Heart right ventricle (tissue), 16 donors: ENCODE results near the gene GATA1. TPM values are rescaled to one million over a fixed set of nuclear protein-coding genes. Genes with fewer than 3 reads are reported as not detected.

Source experiments
- ATAC-seq, 8 donors: fragments of 200-7000 bp; cut with Tn5 transposase; one replicate each; pipeline ENCODE4 v1.9.1; 2020; ENCODE audit warnings: mild to moderate bottlenecking in 8 of 8, moderate library complexity in 8 of 8, moderate number of reproducible peaks in 1 of 8
- DNase-seq, 2 donors: peaks; one replicate each; pipeline ENCODE4 v3.0.0-alpha.2; 2020
- H3K27ac ChIP-seq, 10 donors: fragments of 200-600 bp; sonication (generic) in 2 of 10; one replicate each; pipeline versions ENCODE4 v1.5.0 to v1.8.0; 2020 to 2022; ENCODE audit warnings: mild to moderate bottlenecking in 3 of 10
- H3K27me3 ChIP-seq, 7 donors: fragments of 200-600 bp; one replicate each; pipeline ENCODE4 v1.8.0; 2021 to 2022; ENCODE audit warnings: mild to moderate bottlenecking in 2 of 7
- H3K36me3 ChIP-seq, 9 donors: fragments of 200-600 bp; sonication (generic) in 1 of 9; one replicate each; pipeline versions ENCODE4 v1.5.0 to v1.8.0; 2020 to 2022; ENCODE audit warnings: mild to moderate bottlenecking in 2 of 9
- H3K4me1 ChIP-seq, 9 donors: fragments of 200-600 bp; sonication (generic) in 1 of 9; one replicate each; pipeline versions ENCODE4 v1.5.0 to v1.8.0; 2020 to 2022; ENCODE audit warnings: mild to moderate bottlenecking in 4 of 9
- H3K4me3 ChIP-seq, 10 donors: fragments of 200-600 bp; sonication (generic) in 2 of 10; one replicate each; pipeline versions ENCODE4 v1.5.0 to v1.8.0; 2020 to 2022; ENCODE audit warnings: mild to moderate bottlenecking in 7 of 10, moderate library complexity in 2 of 10
- H3K9me3 ChIP-seq, 11 donors: fragments of 200-600 bp in 10 of 11; sonication (generic) in 2 of 11; one replicate each; pipeline versions ENCODE4 v1.5.0 to v1.8.0; 2013 to 2022; ENCODE audit warnings: mild to moderate bottlenecking in 2 of 11, control low read depth in 1 of 11, moderate library complexity in 1 of 11
- CTCF ChIP-seq, 9 donors: fragments of 200-600 bp; sonication (generic) in 2 of 9; IDR thresholded peaks; one replicate each; pipeline versions ENCODE4 v1.5.0 to v1.8.0; 2021 to 2022; ENCODE audit warnings: antibody characterized with exemption in 9 of 9, mild to moderate bottlenecking in 5 of 9, moderate library complexity in 1 of 9
- WGBS, 2 donors: extraction: QIAGEN DNeasy Blood & Tissue Kit; methylation state at CpG; one replicate each; pipeline ENCODE4 v1.1.7; 2013; ENCODE audit warnings: inconsistent platforms in 1 of 2; 5-methylcytosine and 5-hydroxymethylcytosine counted together
- intact Hi-C, 10 donors: fragments of 100-400 bp; cut with DNase I; formaldehyde crosslinking; loops; one replicate each; pipeline versions ENCODE4 v1.11.1 to v1.14.2; 2022
- polyA plus RNA-seq, 2 donors: library from polyadenylated mRNA; stranded (reverse); fragments of 200-250 nt; gene quantifications; one replicate each; pipeline ENCODE4 v1.2.3, GENCODE V29; 2013
- total RNA-seq, 10 donors: library from RNA; stranded (reverse); fragmentation: NEBNext Ultra II Directional in 3 of 10; extraction: Animal tissue kit (Norgen Biotek cat#: 25700) in 3 of 10; gene quantifications; one replicate each; pipeline versions ENCODE4 v1.2.1 to v1.2.4, GENCODE V29; 2021 to 2023
- donor health status: Arrhythmogenic right ventricular cardiomyopathy.
- donor health status: ischemic (EF 13 %, LVEDD 7.1; RV severe dilation, severe dysfunction).
- donor health status: healthy with polysubstance abuse.
- donor health status: DM: no; HTN: yes; CAD: no.
- donor health status: DM: no; HTN: no; CAD: no.
- donor health status: ischemic (EF 25% LVEDD 6.9; RV normal size, moderate dysfunction).
- donor health status: ischemic (EF 25% LVEDD 5.7; RV mildly dilated, moderate dysfunction).
- donor health status: healthy.
- donor health status: DM: yes; HTN: yes; CAD: no.
- donor health status: Ischemic cardiomyopathy.
- donor health status: ischemic (EF 35%, LVEDD 5.7; RV mildly dilated, moderate dysfunction).
- donor health status: nonischemic (EF 11% LVEDD 7.7; RV severe dilation, severe dysfunction).
- donor health status: DM: yes; HTN: yes; CAD: no.
- donor health status: PGD.
- donor health status: ischemic (EF 29% LVEDD 5.4; RV normal size, mild dysfunction).
- donor health status: nonischemic (EF 23%, LVEDD 6.1; RV moderate dilation, normal function).

The GATA1 gene
- total and polyA plus RNA-seq, 12 donors = 0.07 to 0.25 (median 0.23) TPM; not detected in 9

GRCh38 chrX:48776818-48777439 lies 9.5 kb upstream of the GATA1 start:
- Histone ChIP-seq H3K4me1 (no peaks in the 10 kb centered on the region), H3K27me3 (peaks cover 0 to 31% (median 0%) of the 10 kb centered on the region in 7 donors), H3K27ac (no peak overlapping the region), H3K4me3 (no peak overlapping the region), H3K36me3 (no peaks in the 10 kb centered on the region), H3K9me3 (no peaks in the 10 kb centered on the region)
- DNase-seq = no peak
- no peak for TF ChIP-seq CTCF (IDR thresholded peaks at IDR 0.05)
- ATAC-seq = no peak
- 73 to 80% methylated on average over 12 to 13 of the region's 13 CpGs for WGBS, 2 donors
- intact Hi-C loops = loop anchor here in 1 of 10 donors (10.0 kb wide), 1 partner anchor 58 kb away; the partner anchor contains the start of gene PCSK1N

GRCh38 chrX:48779399-48779798 lies 7.0 kb upstream of the GATA1 start:
- Histone ChIP-seq H3K27ac (no peak overlapping the region), H3K4me1 (no peaks in the 10 kb centered on the region), H3K36me3 (no peaks in the 10 kb centered on the region), H3K27me3 (peaks cover 0 to 26% (median 0%) of the 10 kb centered on the region in 7 donors), H3K9me3 (no peaks in the 10 kb centered on the region), H3K4me3 (no peak overlapping the region)
- intact Hi-C loops = loop anchor here in 1 of 10 donors (10.0 kb wide), 1 partner anchor 55 kb away; the partner anchor contains the start of gene PCSK1N
- WGBS, 2 donors = 78% methylated on average over 7 of the region's 7 CpGs
- no peak for TF ChIP-seq CTCF (IDR thresholded peaks at IDR 0.05)
- DNase-seq = no peak
- ATAC-seq = no peak

GRCh38 chrX:48781705-48782104 lies 4.7 kb upstream of the GATA1 start:
- no peak for ATAC-seq
- no peak for TF ChIP-seq CTCF (IDR thresholded peaks at IDR 0.05)
- Histone ChIP-seq H3K9me3 (no peaks in the 10 kb centered on the region), H3K36me3 (no peaks in the 10 kb centered on the region), H3K4me1 (no peaks in the 10 kb centered on the region), H3K4me3 (no peak overlapping the region), H3K27ac (no peak overlapping the region), H3K27me3 (peaks cover 0 to 28% (median 0%) of the 10 kb centered on the region in 7 donors)
- intact Hi-C loops = no loop called here
- DNase-seq = no peak
- 94 to 96% methylated on average over 6 of the region's 6 CpGs for WGBS, 2 donors

GRCh38 chrX:48782216-48782615 lies 4.2 kb upstream of the GATA1 start:
- peaks cover 0 to 31% (median 0%) of the 10 kb centered on the region in 7 donors for H3K27me3 ChIP-seq
- TF ChIP-seq CTCF (IDR thresholded peaks at IDR 0.05) = no peak
- DNase-seq (no peak), ATAC-seq (no peak)
- no peaks in the 10 kb centered on the region for H3K9me3 ChIP-seq
- H3K36me3 ChIP-seq = no peaks in the 10 kb centered on the region
- H3K4me1 ChIP-seq = no peaks in the 10 kb centered on the region
- H3K27ac ChIP-seq = no peak overlapping the region
- intact Hi-C loops = no loop called here
- WGBS, 2 donors = 82 to 92% methylated on average over 2 of the region's 2 CpGs
- H3K4me3 ChIP-seq = no peak overlapping the region
